H1 (cell line): Measurements from ENCODE around the gene RASL10B. TPM values are rescaled to one million over a fixed set of nuclear protein-coding genes. Genes with fewer than 3 reads are reported as not detected.

Experiments
- CTCF ChIA-PET: fragments of 300-600 bp; sonication (Branson Sonifier 250); formaldehyde crosslinking; loops from one replicate; lab custom pipeline; 2021; ENCODE audit not compliant: partially characterized antibody; lab: Charles Lee
- POLR2A ChIA-PET: fragments of 300-600 bp; sonication (Branson Sonifier 250); formaldehyde crosslinking; loops from one replicate; lab custom pipeline; 2021; ENCODE audit warnings: inconsistent platforms; ENCODE audit not compliant: partially characterized antibody; lab: Charles Lee
- DNase-seq, 2 experiments: peaks; one replicate each; pipeline versions ENCODE4 v3.0.0 to v3.0.0-alpha.2; 2010 to 2022; ENCODE audit warnings: low spot score in 2 of 2, low read depth in 1 of 2, mixed read lengths in 1 of 2
- FAIRE-seq: peaks from 2 replicates; lab custom pipeline; 2011; peaks lifted over from hg19 to GRCh38; lab: Jason Lieb, UNC
- H2AFZ ChIP-seq: 2 replicates; pipeline ENCODE4 v1.8.1; 2012; ENCODE audit warnings: low read length, inconsistent platforms
- H2AK5ac ChIP-seq: 2 replicates; pipeline ENCODE4 v1.6.1; 2013; ENCODE audit warnings: low read depth, low read length
- H2BK120ac ChIP-seq: replicated peaks from 2 replicates; pipeline ENCODE3; 2013; ENCODE audit warnings: low read depth, low read length, inconsistent platforms
- H2BK12ac ChIP-seq: 2 replicates; pipeline ENCODE4 v1.6.1; 2013; ENCODE audit warnings: low read depth, low read length
- H2BK15ac ChIP-seq: 2 replicates; pipeline ENCODE4 v1.6.1; 2013; ENCODE audit warnings: low read length
- H2BK20ac ChIP-seq: 2 replicates; pipeline ENCODE4 v1.6.1; 2013; ENCODE audit warnings: low read length
- H2BK5ac ChIP-seq: 2 replicates; pipeline ENCODE4 v1.6.1; 2013; ENCODE audit warnings: low read depth, low read length
- H3K14ac ChIP-seq: 2 replicates; pipeline ENCODE4 v1.6.1; 2013; ENCODE audit warnings: inconsistent platforms; ENCODE audit not compliant: insufficient read length
- H3K18ac ChIP-seq: 2 replicates; pipeline ENCODE4 v1.6.1; 2013; ENCODE audit warnings: low read length; ENCODE audit errors: extremely low read depth
- H3K23ac ChIP-seq: 2 replicates; pipeline ENCODE4 v1.6.1; 2013; ENCODE audit warnings: inconsistent platforms; ENCODE audit not compliant: insufficient read length
- H3K23me2 ChIP-seq: 2 replicates; pipeline ENCODE4 v1.6.1; 2013; ENCODE audit warnings: low read depth, low read length
- H3K27ac ChIP-seq: 2 replicates; pipeline ENCODE4 v1.6.1; 2011; ENCODE audit warnings: low read depth, low read length, inconsistent platforms
- H3K27me3 ChIP-seq, 4 experiments: replicated peaks in 1 of 4; 1 replicate in 1 of 4; 2 replicates in 3 of 4; pipeline versions ENCODE4 v1.6.1 to v1.8.1; 2011 to 2013; ENCODE audit warnings: low read length in 3 of 4, mild to moderate bottlenecking in 3 of 4, inconsistent platforms in 2 of 4, mixed read lengths in 2 of 4, moderate library complexity in 1 of 4; ENCODE audit not compliant: control insufficient read depth in 3 of 4, insufficient read depth in 3 of 4; ENCODE audit errors: extremely low read depth in 1 of 4
- H3K36me3 ChIP-seq, 4 experiments: 2 replicates each; pipeline versions ENCODE4 v1.6.1 to v1.8.1; 2011 to 2013; ENCODE audit warnings: mild to moderate bottlenecking in 4 of 4, low read length in 3 of 4, moderate library complexity in 2 of 4, control low read depth in 1 of 4, inconsistent platforms in 1 of 4; ENCODE audit not compliant: insufficient read depth in 4 of 4, control insufficient read depth in 2 of 4
- H3K4ac ChIP-seq: replicated peaks from 2 replicates; pipeline ENCODE3; 2013; ENCODE audit warnings: low read length, low read depth, mixed read lengths, inconsistent platforms; ENCODE audit not compliant: insufficient read length
- H3K4me1 ChIP-seq, 4 experiments: replicated peaks in 1 of 4; 1 replicate in 1 of 4; 2 replicates in 3 of 4; pipeline versions ENCODE4 v1.6.1 to v1.8.1; 2011 to 2013; ENCODE audit warnings: low read length in 3 of 4, inconsistent platforms in 2 of 4, mixed read lengths in 1 of 4; ENCODE audit not compliant: insufficient read depth in 4 of 4, control insufficient read depth in 3 of 4
- H3K4me2 ChIP-seq, 2 experiments: 2 replicates each; pipeline versions ENCODE4 v1.6.1 to v1.8.1; 2011 to 2013; ENCODE audit warnings: low read depth in 2 of 2, low read length in 2 of 2, control low read depth in 1 of 2, inconsistent platforms in 1 of 2, mild to moderate bottlenecking in 1 of 2; ENCODE audit not compliant: insufficient read depth in 1 of 2
- H3K4me3 ChIP-seq, 4 experiments: fragments of 200-600, 300-600 bp in 1 of 4; sonication (generic), shearing (Covaris generic), sonication (Bioruptor Twin) in 1 of 4; 2 replicates each; pipeline versions ENCODE4 v1.5.1 to v1.8.1; 2011 to 2016; ENCODE audit warnings: low read length in 4 of 4, low read depth in 3 of 4, control low read depth in 2 of 4, inconsistent platforms in 2 of 4, mild to moderate bottlenecking in 2 of 4, mixed read lengths in 1 of 4, moderate library complexity in 1 of 4; ENCODE audit not compliant: insufficient read depth in 2 of 4; ENCODE audit errors: extremely low read depth in 1 of 4
- H3K56ac ChIP-seq: replicated peaks from 2 replicates; pipeline ENCODE3; 2013; ENCODE audit warnings: low read depth, mild to moderate bottlenecking, mixed read lengths, low read length, inconsistent platforms; ENCODE audit not compliant: insufficient read length
- H3K79me1 ChIP-seq: 2 replicates; pipeline ENCODE4 v1.6.1; 2013; ENCODE audit warnings: low read depth, low read length, control low read depth
- H3K79me2 ChIP-seq, 2 experiments: 2 replicates each; pipeline versions ENCODE4 v1.6.1 to v1.8.1; 2012 to 2013; ENCODE audit warnings: low read length in 2 of 2, mild to moderate bottlenecking in 2 of 2, inconsistent platforms in 1 of 2; ENCODE audit not compliant: insufficient read depth in 2 of 2, control insufficient read depth in 1 of 2
- H3K9ac ChIP-seq, 4 experiments: replicated peaks in 1 of 4; 1 replicate in 1 of 4; 2 replicates in 3 of 4; pipeline versions ENCODE4 v1.6.1 to v1.8.1; 2011 to 2013; ENCODE audit warnings: low read depth in 3 of 4, low read length in 3 of 4, control low read depth in 2 of 4, mild to moderate bottlenecking in 2 of 4, moderate library complexity in 2 of 4, inconsistent platforms in 1 of 4; ENCODE audit errors: extremely low read depth in 1 of 4
- H3K9me3 ChIP-seq, 2 experiments: 2 replicates each; pipeline versions ENCODE4 v1.6.1 to v1.8.1; 2012 to 2013; ENCODE audit warnings: mild to moderate bottlenecking in 2 of 2, moderate library complexity in 2 of 2, control low read depth in 1 of 2, inconsistent platforms in 1 of 2, low read depth in 1 of 2, low read length in 1 of 2, mixed read lengths in 1 of 2; ENCODE audit not compliant: insufficient read depth in 2 of 2
- H4K20me1 ChIP-seq, 2 experiments: replicated peaks in 1 of 2; 2 replicates each; pipeline versions ENCODE3 to v1.8.1; 2011 to 2013; ENCODE audit warnings: inconsistent platforms in 2 of 2, low read length in 2 of 2, mild to moderate bottlenecking in 1 of 2; ENCODE audit not compliant: insufficient read depth in 2 of 2, control insufficient read depth in 1 of 2
- H4K5ac ChIP-seq: 2 replicates; pipeline ENCODE4 v1.6.1; 2013; ENCODE audit warnings: low read length, low read depth, mixed read lengths, inconsistent platforms; ENCODE audit not compliant: insufficient read length
- H4K8ac ChIP-seq: 2 replicates; pipeline ENCODE4 v1.8.0; 2013; ENCODE audit warnings: mild to moderate bottlenecking, moderate library complexity, low read length, inconsistent platforms; ENCODE audit not compliant: insufficient read depth; ENCODE audit errors: extremely low read depth
- H4K91ac ChIP-seq: replicated peaks from 2 replicates; pipeline ENCODE3; 2013; ENCODE audit warnings: low read length, mixed read lengths, inconsistent platforms; ENCODE audit not compliant: insufficient read length
- BRCA1 ChIP-seq: IDR thresholded peaks from 2 replicates; pipeline ENCODE4 v1.6.1; 2012; ENCODE audit warnings: low read depth, low read length, improper control_type of control experiment
- CBX5 ChIP-seq: fragments of 300-800, 300-1000 bp; sonication (generic); IDR thresholded peaks from 2 replicates; pipeline ENCODE4 v1.7.1; 2016; ENCODE audit warnings: antibody characterized with exemption, low read length, low read depth
- CTBP2 ChIP-seq: IDR thresholded peaks from 2 replicates; pipeline ENCODE4 v1.7.0; 2011; ENCODE audit warnings: borderline replicate concordance, mild to moderate bottlenecking, moderate library complexity, mixed read lengths, low read length; ENCODE audit not compliant: insufficient read depth, insufficient read length
- EGR1 ChIP-seq: IDR thresholded peaks from 2 replicates; pipeline ENCODE4 v1.6.1; 2011; ENCODE audit warnings: low read depth, low read length, borderline replicate concordance
- HDAC6 ChIP-seq: IDR thresholded peaks from one replicate; pipeline ENCODE4 v1.7.1; 2012; ENCODE audit warnings: low read depth, mild to moderate bottlenecking, inconsistent platforms, low read length, moderate library complexity
- SIN3A ChIP-seq, 2 experiments: IDR thresholded peaks in 1 of 2; conservative IDR thresholded peaks in 1 of 2; 2 replicates each; pipeline ENCODE4 v1.6.1; 2011 to 2012; ENCODE audit warnings: low read length in 2 of 2, improper control_type of control experiment in 1 of 2, low read depth in 1 of 2, mild to moderate bottlenecking in 1 of 2
- TCF12 ChIP-seq: IDR thresholded peaks from 2 replicates; pipeline ENCODE4 v1.6.1; 2011; ENCODE audit warnings: low read depth, mild to moderate bottlenecking, low read length
- WGBS, 2 experiments: shearing (Covaris generic) in 1 of 2; methylation state at CpG; one replicate each; pipeline versions ENCODE4 v1.1.6 to v1.1.7; 2013 to 2015; ENCODE audit warnings: low lambda C conversion rate in 2 of 2, mixed read lengths in 2 of 2, inconsistent platforms in 1 of 2, low coverage in 1 of 2, missing lambda C conversion rate in 1 of 2; ENCODE audit not compliant: insufficient replicate concordance in 2 of 2, insufficient coverage in 1 of 2, insufficient read length in 1 of 2; ENCODE audit errors: extremely low coverage in 1 of 2, missing lambda C conversion rate in 1 of 2; 5-methylcytosine and 5-hydroxymethylcytosine counted together
- polyA plus RNA-seq, 7 experiments: library from polyadenylated mRNA; depleted of rRNA in 3 of 7; stranded (reverse) in 5 of 7; unstranded in 2 of 7; fragments of >200 nt in 5 of 7; fragments of 200-250 nt in 2 of 7; gene quantifications; 1 replicate in 5 of 7; 2 replicates in 1 of 7; 4 replicates in 1 of 7; pipeline versions ENCODE4 v1.2.1 to v1.2.3, GENCODE V29; 2011 to 2013; ENCODE audit warnings: missing spikeins in 2 of 7, mixed read lengths in 2 of 7
- total RNA-seq: library from RNA; stranded (reverse); fragmentation: NEBNext Ultra II Directional; extraction: Animal tissue kit (Norgen Biotek cat#: 25700); gene quantifications from 2 replicates; pipeline ENCODE4 v1.2.1, GENCODE V29; 2021
- TF ChIP-seq, protein P1 (sequence below): IDR thresholded peaks from 2 replicates; pipeline ENCODE4 v1.6.1; 2011; ENCODE audit warnings: low read length, improper control_type of control experiment
- TF ChIP-seq, protein P2 (sequence below): IDR thresholded peaks from 2 replicates; pipeline ENCODE4 v1.6.1; 2012; ENCODE audit warnings: low read length, inconsistent platforms

Gene RASL10B
- total and polyA plus RNA-seq, 2 of the 8 experiments (the other 6 are each of a cell fraction or from before 2014, with no cell fraction given): 17.5 to 22.8 TPM

DNA sequence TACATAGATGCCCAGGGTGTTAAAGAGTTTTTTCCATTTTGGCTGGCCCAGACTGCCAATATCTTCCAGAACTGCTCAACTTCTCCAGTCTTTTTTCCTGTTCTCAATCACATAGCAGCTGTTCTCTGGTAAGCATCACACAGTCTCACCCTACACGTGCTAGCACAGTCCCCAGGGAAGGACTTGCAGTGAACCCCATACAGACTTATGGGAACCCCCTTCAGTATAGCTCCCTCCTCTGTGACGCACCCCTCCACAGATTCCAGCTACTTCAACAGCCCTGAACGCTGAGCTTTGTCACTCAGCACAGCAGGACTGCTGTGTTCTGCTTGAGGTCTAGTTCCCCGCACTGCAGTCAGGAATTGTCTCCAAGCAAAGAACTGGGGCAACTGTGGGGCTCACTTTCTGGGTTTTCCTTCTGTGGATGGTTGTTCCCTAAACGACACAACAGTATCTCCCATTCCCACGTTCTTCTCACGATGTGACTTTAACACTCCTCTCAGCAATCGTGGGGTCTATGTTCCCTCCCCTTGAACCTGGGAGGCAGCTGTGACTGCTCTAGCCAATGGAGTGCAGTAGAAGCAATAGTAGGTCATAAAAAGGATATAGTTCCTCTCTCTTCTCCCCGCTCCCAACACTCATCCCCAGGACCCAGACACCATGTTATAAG, 60.4 kb downstream of the RASL10B start:
- no peak overlapping the region for H4K8ac ChIP-seq
- POLR2A ChIA-PET: interaction anchor here (0.9 to 7.5 kb wide), 2 partner anchors 15 to 18 kb away, joined by 3 to 50 read pairs; partner anchors contain the start of gene TAF15
- 73% methylated on average over 9 of the region's 9 CpGs; no CpG with 5 or more reads in 1 of the 2 experiments for whole genome bisulfite sequencing, 2 experiments
- no peak overlapping the region for H2BK20ac ChIP-seq
- H3K9me3 ChIP-seq: no peaks in the 10 kb centered on the region
- H2AK5ac ChIP-seq: no peak overlapping the region
- H3K36me3 ChIP-seq: no peaks in the 10 kb centered on the region
- H3K4ac ChIP-seq: no peak overlapping the region
- H3K18ac ChIP-seq: no peak overlapping the region
- no peak overlapping the region for H3K14ac ChIP-seq
- H4K5ac ChIP-seq: no peak overlapping the region
- H3K79me2 ChIP-seq: no peaks in the 10 kb centered on the region
- H2BK15ac ChIP-seq: no peak overlapping the region
- H3K4me2 ChIP-seq: no peak overlapping the region
- H3K4me3 ChIP-seq: no peak overlapping the region
- no peak overlapping the region for H3K23ac ChIP-seq
- no peaks in the 10 kb centered on the region for H3K79me1 ChIP-seq
- peaks cover 23 to 42% (median 38%) of the 10 kb centered on the region in 4 experiments for H3K27me3 ChIP-seq
- DNase-seq: no peak
- H2BK12ac ChIP-seq: no peak overlapping the region
- no peak overlapping the region for H3K56ac ChIP-seq
- no peak overlapping the region for H3K9ac ChIP-seq
- no peak overlapping the region for H2BK120ac ChIP-seq
- 0 out of 2 replicates have a peak overlapping the region, but pooled peaks have one; percentile 31 for H2AFZ ChIP-seq
- no peak overlapping the region for H3K27ac ChIP-seq
- CTCF ChIA-PET: interaction anchor here (1.7 to 11.7 kb wide), 3 partner anchors 12 to 25 kb away, joined by 7 to 179 read pairs (median 37); partner anchors contain the start of gene C17orf50
- no peak overlapping the region for H4K91ac ChIP-seq
- no peak overlapping the region for H2BK5ac ChIP-seq
- FAIRE-seq: no peak
- H3K23me2 ChIP-seq: peaks cover 11% of the 10 kb centered on the region; the same call in 1 of the 2 replicates
- H4K20me1 ChIP-seq: peaks cover 0 to 2% of the 10 kb centered on the region in 2 experiments
- peaks cover 0 to 10% (median 5%) of the 10 kb centered on the region in 4 experiments; a peak in 5 of 7 replicates for H3K4me1 ChIP-seq
- no peak for TF ChIP-seq SIN3A (conservative IDR thresholded peaks at IDR 0.05 in 1 of 2, IDR thresholded peaks at IDR 0.05 in 1 of 2; ENCODE audit: low read depth in 1 of 2, low read length in 2 of 2)
- TF ChIP-seq, protein P1, sequence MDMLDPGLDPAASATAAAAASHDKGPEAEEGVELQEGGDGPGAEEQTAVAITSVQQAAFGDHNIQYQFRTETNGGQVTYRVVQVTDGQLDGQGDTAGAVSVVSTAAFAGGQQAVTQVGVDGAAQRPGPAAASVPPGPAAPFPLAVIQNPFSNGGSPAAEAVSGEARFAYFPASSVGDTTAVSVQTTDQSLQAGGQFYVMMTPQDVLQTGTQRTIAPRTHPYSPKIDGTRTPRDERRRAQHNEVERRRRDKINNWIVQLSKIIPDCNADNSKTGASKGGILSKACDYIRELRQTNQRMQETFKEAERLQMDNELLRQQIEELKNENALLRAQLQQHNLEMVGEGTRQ: no peak
- TF ChIP-seq EGR1: no peak
- no peak for TF ChIP-seq CTBP2
- TF ChIP-seq, protein P2, sequence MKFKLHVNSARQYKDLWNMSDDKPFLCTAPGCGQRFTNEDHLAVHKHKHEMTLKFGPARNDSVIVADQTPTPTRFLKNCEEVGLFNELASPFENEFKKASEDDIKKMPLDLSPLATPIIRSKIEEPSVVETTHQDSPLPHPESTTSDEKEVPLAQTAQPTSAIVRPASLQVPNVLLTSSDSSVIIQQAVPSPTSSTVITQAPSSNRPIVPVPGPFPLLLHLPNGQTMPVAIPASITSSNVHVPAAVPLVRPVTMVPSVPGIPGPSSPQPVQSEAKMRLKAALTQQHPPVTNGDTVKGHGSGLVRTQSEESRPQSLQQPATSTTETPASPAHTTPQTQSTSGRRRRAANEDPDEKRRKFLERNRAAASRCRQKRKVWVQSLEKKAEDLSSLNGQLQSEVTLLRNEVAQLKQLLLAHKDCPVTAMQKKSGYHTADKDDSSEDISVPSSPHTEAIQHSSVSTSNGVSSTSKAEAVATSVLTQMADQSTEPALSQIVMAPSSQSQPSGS: no peak
- no peak for TF ChIP-seq BRCA1
- TF ChIP-seq HDAC6: no peak
- no peak for TF ChIP-seq CBX5
- TF ChIP-seq TCF12: no peak
